ENCODE data around the gene CEP72. TPM values are rescaled to one million over a fixed set of nuclear protein-coding genes. Genes with fewer than 3 reads are reported as not detected.

The CEP72 gene
- total RNA-seq, 1 experiment from 2014 or later = 24.8 TPM

- Mint-ChIP-seq H3K36me3 (ENCODE audit: insufficient read depth in 1 of 3, low read depth in 3 of 3) (peaks cover 15 to 30% (median 23%) of the 10 kb centered on the region in 3 experiments), H3K27ac (no peak overlapping the region), H3K4me3 (no peak overlapping the region), H3K4me1 (no peaks in the 10 kb centered on the region), H3K27me3 (ENCODE audit: low read depth) (no peaks in the 10 kb centered on the region), H3K9me3 (no peaks in the 10 kb centered on the region; a peak in 1 of 5 replicates)
- H3K27me3 ChIP-seq (ENCODE audit: insufficient read depth, low read length) = no peaks in the 10 kb centered on the region
- H3K23me2 ChIP-seq (ENCODE audit: insufficient read length, low read depth, low read length, poor library complexity, severe bottlenecking) = no peaks in the 10 kb centered on the region
- peaks cover 35% of the 10 kb centered on the region for H3K9me3 ChIP-seq (ENCODE audit: control insufficient read depth, low read depth, low read length)
- no CpG with 5 or more reads among the region's 13 CpGs for WGBS (ENCODE audit: extremely low coverage, insufficient read length, low lambda C conversion rate)
- H3T11ph ChIP-seq (ENCODE audit: low read length) = no peak overlapping the region
- H2BK120ac ChIP-seq (ENCODE audit: low read depth, low read length, poor library complexity, severe bottlenecking) = no peak overlapping the region
- no peak overlapping the region for H4K5ac ChIP-seq (ENCODE audit: insufficient read length, low read depth, low read length)
- TF ChIP-seq CTCF (conservative IDR thresholded peaks at IDR 0.05) = no peak
- no peak overlapping the region for H3K56ac ChIP-seq (ENCODE audit: insufficient read length, low read depth, low read length)
- no peak overlapping the region for H4K8ac ChIP-seq (replicated peaks; ENCODE audit: insufficient read length, low read depth, low read length)
- no peaks in the 10 kb centered on the region for H3K4me1 ChIP-seq (ENCODE audit: insufficient read depth, low read length)
- H3K4ac ChIP-seq (ENCODE audit: low read depth, low read length) = no peak overlapping the region
- DNase-seq = no peak
- no peaks in the 10 kb centered on the region for H4K20me1 ChIP-seq (ENCODE audit: control insufficient read depth, insufficient read depth, insufficient read length)
- no peak overlapping the region for H2AK5ac ChIP-seq (ENCODE audit: insufficient read length, low read length)
- H2BK12ac ChIP-seq (ENCODE audit: insufficient read length, low read depth, low read length) = no peak overlapping the region
- H2BK5ac ChIP-seq (ENCODE audit: insufficient read length, low read length) = no peak overlapping the region
- no peak overlapping the region for H3K14ac ChIP-seq (ENCODE audit: insufficient read depth, low read length)
- H3K4me2 ChIP-seq (ENCODE audit: insufficient read depth, insufficient read length, low read length) = no peak overlapping the region
- no peak overlapping the region for H3K9ac ChIP-seq (ENCODE audit: extremely low read depth, insufficient read length, low read length)
- no peaks in the 10 kb centered on the region for H3K79me2 ChIP-seq (ENCODE audit: insufficient read depth, low read length)
- H2BK15ac ChIP-seq (ENCODE audit: low read depth, low read length) = no peak overlapping the region
- no peak overlapping the region for H2AFZ ChIP-seq (ENCODE audit: low read length)
- H3K23ac ChIP-seq (ENCODE audit: insufficient read length, low read depth, low read length) = no peak overlapping the region
- H4K91ac ChIP-seq (ENCODE audit: insufficient read length, low read depth, low read length) = no peak overlapping the region
- no peak overlapping the region for H2BK20ac ChIP-seq (ENCODE audit: low read depth, low read length, poor library complexity, severe bottlenecking)
- H3K18ac ChIP-seq (ENCODE audit: insufficient read length, low read depth, low read length) = no peak overlapping the region
- H3K79me1 ChIP-seq (ENCODE audit: insufficient read depth, low read depth, low read length, poor library complexity, severe bottlenecking) = no peaks in the 10 kb centered on the region
- no peak overlapping the region for H3K27ac ChIP-seq (ENCODE audit: insufficient read length, low read depth, low read length)
Observed at GRCh38 chr5:645421-645820, 33.3 kb downstream of the CEP72 start.

All from H9 (cell line).